Gastrocnemius medialis (tissue), 4 donors: ENCODE measurements around the gene MEF2C. TPM values are rescaled to one million over a fixed set of nuclear protein-coding genes. Genes with fewer than 3 reads are reported as not detected.
"Not testable (repeated sequence)": the region's sequence is repeated elsewhere in the genome, so short reads cannot be mapped to it uniquely, and the experiment has no call there.

Experiments
- ATAC-seq, 2 donors: fragments of 150-250 bp; one replicate each; pipeline ENCODE4 v1.9.1; 2016
- DNase-seq, 2 donors: peaks; one replicate each; pipeline ENCODE4 v3.0.0-alpha.2; 2019
- H3K27ac ChIP-seq, 4 donors: fragments of 200-600 bp; sonication (generic); 1 replicate in 1 of 4; 2 replicates in 3 of 4; pipeline ENCODE4 v1.5.1; 2016 to 2018; ENCODE audit warnings: mild to moderate bottlenecking in 2 of 4, moderate library complexity in 1 of 4
- H3K27me3 ChIP-seq, 3 donors: fragments of 200-600 bp; sonication (generic) in 2 of 3; 1 replicate in 1 of 3; 2 replicates in 2 of 3; pipeline versions ENCODE4 v1.5.1 to v1.6.0; 2016 to 2019; ENCODE audit warnings: mild to moderate bottlenecking in 1 of 3, moderate library complexity in 1 of 3
- H3K36me3 ChIP-seq, 2 donors: fragments of 200-600 bp; sonication (generic) in 1 of 2; one replicate each; pipeline ENCODE4 v1.5.1; 2017 to 2018
- H3K4me1 ChIP-seq, 2 donors: fragments of 200-600 bp; sonication (generic) in 1 of 2; one replicate each; pipeline ENCODE4 v1.5.1; 2016 to 2017; ENCODE audit warnings: mild to moderate bottlenecking in 2 of 2
- H3K4me3 ChIP-seq, 4 donors: fragments of 200-600 bp; sonication (generic) in 3 of 4; 1 replicate in 1 of 4; 2 replicates in 3 of 4; pipeline ENCODE4 v1.5.1; 2016 to 2019; ENCODE audit warnings: mild to moderate bottlenecking in 2 of 4
- H3K9me3 ChIP-seq, 3 donors: fragments of 200-600 bp; sonication (generic) in 2 of 3; 1 replicate in 1 of 3; 2 replicates in 2 of 3; pipeline ENCODE4 v1.5.1; 2016 to 2019
- CTCF ChIP-seq, 5 experiments: fragments of 450-650 bp in 3 of 5; fragments of 200-600 bp in 2 of 5; sonication (generic) in 2 of 5; IDR thresholded peaks in 4 of 5; conservative IDR thresholded peaks in 1 of 5; 1 replicate in 4 of 5; 2 replicates in 1 of 5; pipeline ENCODE4 v1.5.1; 2016 to 2019; ENCODE audit warnings: antibody characterized with exemption in 5 of 5, mild to moderate bottlenecking in 3 of 5, moderate library complexity in 3 of 5
- POLR2A ChIP-seq, 2 donors: fragments of 450-650 bp; IDR thresholded peaks; one replicate each; pipeline ENCODE4 v1.6.1; 2017; ENCODE audit warnings: antibody characterized with exemption in 2 of 2, mild to moderate bottlenecking in 2 of 2, moderate library complexity in 2 of 2
- in situ Hi-C, 4 donors: fragments of 200-750 bp; cut with MboI; loops; one replicate each; pipeline versions ENCODE4 v1.15.0 to v1.8.0; 2017; ENCODE audit warnings: low sequenced_read_pairs in 4 of 4
- intact Hi-C: fragments of 100-400 bp; cut with DNase I; formaldehyde crosslinking; loops from one replicate; pipeline ENCODE4 v1.15.1; 2023; ENCODE audit warnings: low total_unique reads
- total RNA-seq, 4 donors: library from RNA; depleted of rRNA; stranded (reverse); fragments of >200 nt; gene quantifications; one replicate each; pipeline versions ENCODE4 v1.1.0 to v1.2.3, GENCODE V29; 2016

MEF2C gene
- total RNA-seq, 4 donors from 2014 or later = 63.8 to 192 (median 128) TPM

GRCh38 chr5:88862547-88863175 is 20.3 kb downstream of the MEF2C start:
- in situ Hi-C loops (no loop called here), intact Hi-C loops (no loop called here)
- H3K9me3 ChIP-seq = no peaks in the 10 kb centered on the region
- H3K36me3 ChIP-seq = peaks cover 0 to 17% of the 10 kb centered on the region in 2 donors
- peak overlapping the region; percentile 5 to 59 (median 38) for H3K27ac ChIP-seq
- no peak overlapping the region for H3K4me3 ChIP-seq
- no peak for TF ChIP-seq POLR2A (IDR thresholded peaks at IDR 0.05)
- no peak for TF ChIP-seq CTCF (IDR thresholded peaks at IDR 0.05 in 4 of 5, conservative IDR thresholded peaks at IDR 0.05 in 1 of 5)
- no peak for DNase-seq
- ATAC-seq = no peak
- H3K27me3 ChIP-seq = no peaks in the 10 kb centered on the region
- peaks cover 11 to 29% of the 10 kb centered on the region in 2 donors for H3K4me1 ChIP-seq

GRCh38 chr5:88861231-88861630 is 21.8 kb downstream of the MEF2C start:
- in situ Hi-C loops (no loop called here), intact Hi-C loops (no loop called here)
- DNase-seq = no peak
- no peaks in the 10 kb centered on the region for H3K27me3 ChIP-seq
- peaks cover 11 to 24% of the 10 kb centered on the region in 2 donors for H3K4me1 ChIP-seq
- peaks cover 0 to 21% of the 10 kb centered on the region in 2 donors for H3K36me3 ChIP-seq
- ATAC-seq = no peak
- TF ChIP-seq POLR2A (IDR thresholded peaks at IDR 0.05) = no peak
- TF ChIP-seq CTCF (IDR thresholded peaks at IDR 0.05 in 4 of 5, conservative IDR thresholded peaks at IDR 0.05 in 1 of 5) = no peak
- H3K4me3 ChIP-seq = no peak overlapping the region
- H3K9me3 ChIP-seq = no peaks in the 10 kb centered on the region
- peak overlapping the region; percentile 5 to 59 (median 44) for H3K27ac ChIP-seq

GRCh38 chr5:88860501-88860900 is 22.5 kb downstream of the MEF2C start:
- ATAC-seq (no peak), DNase-seq (no peak)
- Histone ChIP-seq H3K9me3 (no peaks in the 10 kb centered on the region), H3K36me3 (peaks cover 0 to 21% of the 10 kb centered on the region in 2 donors), H3K4me3 (no peak overlapping the region), H3K27me3 (no peaks in the 10 kb centered on the region), H3K27ac (peak overlapping the region; percentile 5 to 59 (median 44)), H3K4me1 (peaks cover 11 to 24% of the 10 kb centered on the region in 2 donors)
- TF ChIP-seq POLR2A (IDR thresholded peaks at IDR 0.05) (no peak), CTCF (IDR thresholded peaks at IDR 0.05 in 4 of 5, conservative IDR thresholded peaks at IDR 0.05 in 1 of 5) (no peak)
- intact Hi-C loops = no loop called here
- in situ Hi-C loops = no loop called here

- peaks cover 0 to 21% of the 10 kb centered on the region in 2 donors for H3K36me3 ChIP-seq
- H3K27me3 ChIP-seq = no peaks in the 10 kb centered on the region
Observed at GRCh38 chr5:88858392-88858791, 24.6 kb downstream of the MEF2C start.

GRCh38 chr5:88856381-88856780 is 26.6 kb downstream of the MEF2C start:
- DNase-seq, H3K27me3 ChIP-seq, H3K4me1 ChIP-seq, H3K9me3 ChIP-seq, intact Hi-C loops, H3K4me3 ChIP-seq, ATAC-seq, in situ Hi-C loops: not testable (repeated sequence)
- peaks cover 0 to 15% of the 10 kb centered on the region in 2 donors for H3K36me3 ChIP-seq
- H3K27ac ChIP-seq = peak overlapping the region in 1 of 4 donors; percentile 59

More at GRCh38 chr5:88858392-88858791, 24.6 kb downstream of the MEF2C start:
- in situ Hi-C loops = no loop called here
- TF ChIP-seq POLR2A (IDR thresholded peaks at IDR 0.05) = no peak
- no peak for TF ChIP-seq CTCF (IDR thresholded peaks at IDR 0.05 in 4 of 5, conservative IDR thresholded peaks at IDR 0.05 in 1 of 5)
- ATAC-seq (no peak), DNase-seq (no peak)
- Histone ChIP-seq H3K4me3 (no peak overlapping the region), H3K9me3 (no peaks in the 10 kb centered on the region), H3K4me1 (peaks cover 11 to 22% of the 10 kb centered on the region in 2 donors), H3K27ac (peak overlapping the region in 2 of 4 donors; percentile 19 to 59)
- intact Hi-C loops = no loop called here
